MCF 10A (cell line): ENCODE results near the gene CCDC148. TPM values are rescaled to one million over a fixed set of nuclear protein-coding genes. Genes with fewer than 3 reads are reported as not detected.
"Not testable (repeated sequence)": the region's sequence is repeated elsewhere in the genome, so short reads cannot be mapped to it uniquely, and the experiment has no call there.

Experiments used
- BruUV-seq: library from RNA; stranded (reverse); fragments of 400-500 nt; replicated peaks from 2 replicates; lab custom pipeline; 2021; lab: Mats Ljungman, UMichigan
- CTCF ChIA-PET: fragments of 300-600 bp; sonication (Branson Sonifier 250); formaldehyde crosslinking; extraction: SDS; loops from one replicate; lab custom pipeline; 2021; ENCODE audit warnings: antibody characterized with exemption, inconsistent platforms; lab: Yijun Ruan, JAX
- POLR2A ChIA-PET: fragments of 300-600, 350-650 bp; sonication (Branson Sonifier 250); formaldehyde crosslinking; extraction: SDS; loops from one replicate; lab custom pipeline; 2020; ENCODE audit warnings: antibody characterized with exemption, inconsistent platforms; lab: Yijun Ruan, JAX
- DNase-seq: peaks from one replicate; pipeline ENCODE4 v3.0.0-alpha.2; 2018; ENCODE audit not compliant: unreplicated experiment
- H3K27ac Mint-ChIP-seq: one replicate; pipeline ENCODE4 v1.8.0; 2022; ENCODE audit warnings: mild to moderate bottlenecking, low read depth, mixed read lengths; ENCODE audit not compliant: unreplicated experiment
- H3K27me3 Mint-ChIP-seq: one replicate; pipeline ENCODE4 v1.8.0; 2022; ENCODE audit warnings: mixed read lengths; ENCODE audit not compliant: insufficient read depth, unreplicated experiment
- H3K36me3 Mint-ChIP-seq: one replicate; pipeline ENCODE4 v1.8.0; 2022; ENCODE audit warnings: mild to moderate bottlenecking, moderate library complexity, mixed read lengths; ENCODE audit not compliant: insufficient read depth, unreplicated experiment
- H3K4me1 Mint-ChIP-seq: one replicate; pipeline ENCODE4 v1.8.0; 2022; ENCODE audit warnings: mixed read lengths; ENCODE audit not compliant: insufficient read depth, unreplicated experiment
- H3K4me3 Mint-ChIP-seq: one replicate; pipeline ENCODE4 v1.8.0; 2022; ENCODE audit warnings: mild to moderate bottlenecking, moderate library complexity, mixed read lengths; ENCODE audit not compliant: unreplicated experiment
- H3K9me3 Mint-ChIP-seq: one replicate; pipeline ENCODE4 v1.8.0; 2022; ENCODE audit warnings: mixed read lengths; ENCODE audit not compliant: unreplicated experiment
- intact Hi-C: fragments of 100-400 bp; cut with micrococcal nuclease; formaldehyde crosslinking; loops from 2 replicates; pipeline ENCODE4 v1.14.1; 2022
- total RNA-seq: library from RNA; stranded (reverse); gene quantifications from 2 replicates; pipeline ENCODE4 v1.2.3, GENCODE V29; 2022
- TF ChIP-seq, protein P1 (sequence below): fragments of 200-600 bp; IDR thresholded peaks from one replicate; pipeline ENCODE4 v1.8.0; 2022; ENCODE audit warnings: antibody characterized with exemption, mild to moderate bottlenecking; ENCODE audit not compliant: unreplicated experiment

Gene CCDC148
- total RNA-seq, 1 experiment from 2014 or later = 0.51 TPM

GRCh38 chr2:158357122-158357521 lies 99.4 kb downstream of the CCDC148 start:
- POLR2A ChIA-PET = no interaction called here
- Mint-ChIP-seq H3K27me3 (no peaks in the 10 kb centered on the region), H3K27ac (no peak overlapping the region), H3K36me3 (no peaks in the 10 kb centered on the region), H3K4me1 (no peaks in the 10 kb centered on the region), H3K4me3 (no peak overlapping the region), H3K9me3 (no peaks in the 10 kb centered on the region)
- no peak for DNase-seq
- TF ChIP-seq, protein P1, sequence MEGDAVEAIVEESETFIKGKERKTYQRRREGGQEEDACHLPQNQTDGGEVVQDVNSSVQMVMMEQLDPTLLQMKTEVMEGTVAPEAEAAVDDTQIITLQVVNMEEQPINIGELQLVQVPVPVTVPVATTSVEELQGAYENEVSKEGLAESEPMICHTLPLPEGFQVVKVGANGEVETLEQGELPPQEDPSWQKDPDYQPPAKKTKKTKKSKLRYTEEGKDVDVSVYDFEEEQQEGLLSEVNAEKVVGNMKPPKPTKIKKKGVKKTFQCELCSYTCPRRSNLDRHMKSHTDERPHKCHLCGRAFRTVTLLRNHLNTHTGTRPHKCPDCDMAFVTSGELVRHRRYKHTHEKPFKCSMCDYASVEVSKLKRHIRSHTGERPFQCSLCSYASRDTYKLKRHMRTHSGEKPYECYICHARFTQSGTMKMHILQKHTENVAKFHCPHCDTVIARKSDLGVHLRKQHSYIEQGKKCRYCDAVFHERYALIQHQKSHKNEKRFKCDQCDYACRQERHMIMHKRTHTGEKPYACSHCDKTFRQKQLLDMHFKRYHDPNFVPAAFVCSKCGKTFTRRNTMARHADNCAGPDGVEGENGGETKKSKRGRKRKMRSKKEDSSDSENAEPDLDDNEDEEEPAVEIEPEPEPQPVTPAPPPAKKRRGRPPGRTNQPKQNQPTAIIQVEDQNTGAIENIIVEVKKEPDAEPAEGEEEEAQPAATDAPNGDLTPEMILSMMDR = no peak
- CTCF ChIA-PET = no interaction called here
- no TSS peak for BruUV-seq
- intact Hi-C loops = no loop called here

GRCh38 chr2:158351466-158351816 lies 105.1 kb downstream of the CCDC148 start:
- CTCF ChIA-PET, H3K4me1 Mint-ChIP-seq, intact Hi-C loops, POLR2A ChIA-PET, H3K27ac Mint-ChIP-seq, H3K4me3 Mint-ChIP-seq, H3K9me3 Mint-ChIP-seq, H3K27me3 Mint-ChIP-seq, BruUV-seq, H3K36me3 Mint-ChIP-seq, DNase-seq: not testable (repeated sequence)

DNA sequence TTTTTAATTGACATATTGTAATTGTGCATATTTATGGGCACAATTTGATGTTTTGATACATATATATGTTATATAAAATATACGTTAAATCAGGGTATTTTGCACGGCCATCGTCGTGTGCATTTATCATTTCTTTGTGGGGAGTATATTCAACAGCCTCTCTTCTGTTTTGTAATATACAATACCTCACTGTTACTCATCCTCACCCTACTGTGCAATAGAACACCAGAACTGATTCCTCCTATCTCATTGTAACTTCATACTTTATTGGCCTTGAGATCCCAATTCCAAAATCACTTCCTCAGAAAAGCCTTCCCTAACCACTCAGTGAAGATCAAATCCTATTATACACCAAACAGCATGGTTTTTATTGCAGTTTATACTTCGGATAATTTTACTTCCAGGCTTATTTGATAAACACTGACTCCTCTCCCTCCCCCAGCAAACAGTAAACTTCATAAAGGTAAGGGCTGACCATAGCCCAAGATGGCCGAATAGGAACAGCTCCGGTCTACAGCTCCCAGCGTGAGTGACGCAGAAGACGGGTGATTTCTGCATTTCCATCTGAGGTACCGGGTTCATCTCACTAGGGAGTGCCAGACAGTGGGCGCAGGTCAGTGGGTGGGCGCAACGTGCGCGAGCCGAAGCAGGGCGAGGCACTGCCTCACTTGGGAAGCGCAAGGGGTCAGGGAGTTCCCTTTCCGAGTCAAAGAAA lies 105.6 kb downstream of the CCDC148 start:
- POLR2A ChIA-PET, intact Hi-C loops, H3K4me3 Mint-ChIP-seq, DNase-seq, H3K27me3 Mint-ChIP-seq, H3K9me3 Mint-ChIP-seq, H3K27ac Mint-ChIP-seq, H3K36me3 Mint-ChIP-seq, H3K4me1 Mint-ChIP-seq, CTCF ChIA-PET, BruUV-seq: not testable (repeated sequence)

- ChIA-PET POLR2A (no interaction called here), CTCF (interaction anchor here (0.8 kb wide), 1 partner anchor 35 kb away, joined by 3 read pairs; no protein-coding TSS in a partner anchor)
- Mint-ChIP-seq H3K4me3 (no peak overlapping the region), H3K27ac (no peak overlapping the region), H3K27me3 (no peaks in the 10 kb centered on the region), H3K36me3 (no peaks in the 10 kb centered on the region), H3K9me3 (no peaks in the 10 kb centered on the region), H3K4me1 (no peaks in the 10 kb centered on the region)
- intact Hi-C loops = no loop called here
- DNase-seq = no peak
- TF ChIP-seq, protein P1 = no peak
- BruUV-seq = no TSS peak
Observed at GRCh38 chr2:158346032-158346431, 110.5 kb downstream of the CCDC148 start.

DNA sequence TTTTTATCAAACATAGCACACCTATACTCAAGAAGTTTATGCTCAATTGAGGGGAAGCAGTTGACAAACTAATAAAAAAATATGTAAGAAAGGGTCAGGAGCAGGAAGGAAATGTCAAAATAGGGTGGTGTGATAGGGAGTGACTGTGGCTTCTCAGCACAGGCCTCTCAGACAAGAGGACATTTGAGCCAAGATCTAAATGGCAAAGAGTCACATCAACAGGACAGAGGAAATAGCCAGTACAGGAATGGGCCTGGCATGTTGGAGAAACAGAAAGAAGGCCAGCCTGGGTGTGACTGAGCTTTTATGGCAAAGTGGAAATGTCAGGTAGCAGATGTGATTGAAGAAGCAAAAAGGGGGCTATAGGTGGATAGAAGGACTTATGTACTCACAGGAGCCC lies 117.0 kb downstream of the CCDC148 start:
- H3K27me3 Mint-ChIP-seq = no peaks in the 10 kb centered on the region
- H3K27ac Mint-ChIP-seq = no peak overlapping the region
- TF ChIP-seq, protein P1 = no peak
- POLR2A ChIA-PET = no interaction called here
- CTCF ChIA-PET = no interaction called here
- no peak overlapping the region for H3K4me3 Mint-ChIP-seq
- no peaks in the 10 kb centered on the region for H3K9me3 Mint-ChIP-seq
- H3K36me3 Mint-ChIP-seq = no peaks in the 10 kb centered on the region
- BruUV-seq = no TSS peak
- DNase-seq = no peak
- no peaks in the 10 kb centered on the region for H3K4me1 Mint-ChIP-seq
- intact Hi-C loops = no loop called here
